AG10803 (cell line): Measurements from ENCODE around the gene INTS4.
"Not testable (repeated sequence)": the region's sequence is repeated elsewhere in the genome, so short reads cannot be mapped to it uniquely, and the experiment has no call there.

ENCODE experiments used
- DNase-seq: peaks from one replicate; pipeline ENCODE4 v3.0.0; 2010; ENCODE audit warnings: low read depth
- H3K4me3 ChIP-seq: 2 replicates; pipeline ENCODE4 v1.5.1; 2011; ENCODE audit warnings: mild to moderate bottlenecking, low read length, control low read depth
- CTCF ChIP-seq: conservative IDR thresholded peaks from 2 replicates; pipeline ENCODE4 v1.5.1; 2011; ENCODE audit warnings: mild to moderate bottlenecking, low read length, control low read depth, inconsistent platforms

Gene INTS4

DNA sequence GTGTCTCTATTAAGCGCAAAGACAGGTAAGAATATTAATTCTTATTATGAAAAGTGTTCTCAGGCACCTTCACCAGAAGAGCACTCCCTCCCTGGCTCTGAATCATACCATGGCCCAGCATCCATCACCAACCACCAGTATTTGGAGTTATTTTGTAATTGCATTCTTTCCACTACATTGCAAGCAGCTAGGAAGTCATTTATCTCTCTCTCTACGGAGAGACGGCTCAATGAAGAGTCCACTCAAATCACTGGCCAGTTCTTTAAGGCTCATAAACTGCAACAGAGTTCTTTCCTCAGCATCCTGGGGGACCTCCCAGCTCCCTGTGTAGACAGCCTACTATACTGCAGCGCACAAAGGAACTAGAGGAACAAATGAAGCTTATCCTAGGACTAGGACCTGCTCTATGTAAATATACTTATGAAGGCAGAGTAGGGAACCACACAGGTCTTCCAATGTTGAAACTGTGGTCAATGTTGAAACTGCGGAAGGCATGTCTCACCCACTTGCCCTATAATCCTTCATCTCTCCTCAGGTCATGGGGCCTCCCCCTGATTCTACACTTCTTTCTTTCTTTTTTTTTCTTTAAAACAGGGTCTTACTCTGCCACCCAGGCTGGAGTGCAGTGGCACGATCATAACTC is 110.2 kb downstream of the INTS4 start:
- no peak for TF ChIP-seq CTCF
- DNase-seq, result peak; percentile 86
- no peak overlapping the region for H3K4me3 ChIP-seq

- no peak overlapping the region for H3K4me3 ChIP-seq
- TF ChIP-seq CTCF, result no peak
- peak; percentile 59 for DNase-seq
Measured at GRCh38 chr11:77883775-77884174, 110.7 kb downstream of the INTS4 start.

DNA sequence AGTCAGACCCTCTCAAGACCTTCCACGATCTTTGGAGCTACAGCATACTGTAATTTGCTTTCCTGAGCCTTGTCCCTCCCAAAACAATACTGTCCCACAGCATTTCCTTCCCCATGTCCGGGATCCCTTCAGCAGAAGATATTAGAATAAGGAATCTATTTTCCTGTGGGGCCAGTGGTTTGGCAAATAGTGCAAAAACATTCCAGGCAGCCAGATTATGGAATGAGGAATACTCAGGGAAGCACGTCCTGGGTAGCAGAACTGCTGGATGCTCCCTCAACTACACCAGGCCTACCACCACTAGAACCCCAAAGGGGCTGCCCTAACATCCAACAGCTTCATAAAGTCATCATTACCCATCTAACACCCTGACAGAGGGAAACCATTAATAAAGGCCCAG is 112.1 kb downstream of the INTS4 start:
- H3K4me3 ChIP-seq, result no peak overlapping the region
- DNase-seq, result peak; percentile 51
- TF ChIP-seq CTCF, result no peak

DNA sequence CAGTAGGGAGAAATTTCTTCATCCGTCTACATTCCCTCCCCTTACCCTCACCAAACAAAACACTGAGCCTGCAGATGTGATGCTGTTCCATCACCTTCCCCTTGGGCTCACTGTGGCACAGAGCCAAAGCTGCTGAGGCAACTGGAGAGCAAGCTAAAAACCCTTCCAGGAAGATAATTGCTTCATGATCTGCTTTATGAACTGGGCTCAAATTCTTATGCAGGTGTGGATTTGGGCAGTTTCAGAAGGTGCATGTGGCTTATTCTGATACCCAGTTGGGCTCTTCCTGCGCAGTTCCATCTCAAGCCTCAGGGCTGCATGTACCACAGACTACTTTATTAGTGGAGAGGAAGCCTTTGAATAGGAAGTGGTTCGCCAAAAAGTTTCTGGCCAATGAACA is 115.2 kb downstream of the INTS4 start:
- peak; percentile 66 for DNase-seq
- TF ChIP-seq CTCF, result peak; percentile 1; the same call in 1 of the 2 replicates
- H3K4me3 ChIP-seq, result no peak overlapping the region

GRCh38 chr11:77878247-77878646 is 116.2 kb downstream of the INTS4 start:
- DNase-seq, result peak; percentile 93
- H3K4me3 ChIP-seq, result not testable (repeated sequence)

- H3K4me3 ChIP-seq, result no peak overlapping the region
- no peak for TF ChIP-seq CTCF
- no peak for DNase-seq
Measured at GRCh38 chr11:77876045-77876444, 118.4 kb downstream of the INTS4 start.

GRCh38 chr11:77874206-77874605 is 120.3 kb downstream of the INTS4 start:
- DNase-seq, result no peak
- TF ChIP-seq CTCF, result no peak

GRCh38 chr11:77873345-77873744 is 121.1 kb downstream of the INTS4 start:
- no peak for DNase-seq
- no peak for TF ChIP-seq CTCF
- no peak overlapping the region for H3K4me3 ChIP-seq

More at GRCh38 chr11:77874206-77874605, 120.3 kb downstream of the INTS4 start:
- no peak overlapping the region for H3K4me3 ChIP-seq
